ENCODE measurements around the gene PLXNA4. TPM values are rescaled to one million over a fixed set of nuclear protein-coding genes. Genes with fewer than 3 reads are reported as not detected.
A peak's percentile ranks its signal among the peaks of the same experiment; 100 is the strongest.

PLXNA4 gene
- total and polyA plus RNA-seq, 10 donors, result 0.15 to 14.7 (median 8.7) TPM

DNA sequence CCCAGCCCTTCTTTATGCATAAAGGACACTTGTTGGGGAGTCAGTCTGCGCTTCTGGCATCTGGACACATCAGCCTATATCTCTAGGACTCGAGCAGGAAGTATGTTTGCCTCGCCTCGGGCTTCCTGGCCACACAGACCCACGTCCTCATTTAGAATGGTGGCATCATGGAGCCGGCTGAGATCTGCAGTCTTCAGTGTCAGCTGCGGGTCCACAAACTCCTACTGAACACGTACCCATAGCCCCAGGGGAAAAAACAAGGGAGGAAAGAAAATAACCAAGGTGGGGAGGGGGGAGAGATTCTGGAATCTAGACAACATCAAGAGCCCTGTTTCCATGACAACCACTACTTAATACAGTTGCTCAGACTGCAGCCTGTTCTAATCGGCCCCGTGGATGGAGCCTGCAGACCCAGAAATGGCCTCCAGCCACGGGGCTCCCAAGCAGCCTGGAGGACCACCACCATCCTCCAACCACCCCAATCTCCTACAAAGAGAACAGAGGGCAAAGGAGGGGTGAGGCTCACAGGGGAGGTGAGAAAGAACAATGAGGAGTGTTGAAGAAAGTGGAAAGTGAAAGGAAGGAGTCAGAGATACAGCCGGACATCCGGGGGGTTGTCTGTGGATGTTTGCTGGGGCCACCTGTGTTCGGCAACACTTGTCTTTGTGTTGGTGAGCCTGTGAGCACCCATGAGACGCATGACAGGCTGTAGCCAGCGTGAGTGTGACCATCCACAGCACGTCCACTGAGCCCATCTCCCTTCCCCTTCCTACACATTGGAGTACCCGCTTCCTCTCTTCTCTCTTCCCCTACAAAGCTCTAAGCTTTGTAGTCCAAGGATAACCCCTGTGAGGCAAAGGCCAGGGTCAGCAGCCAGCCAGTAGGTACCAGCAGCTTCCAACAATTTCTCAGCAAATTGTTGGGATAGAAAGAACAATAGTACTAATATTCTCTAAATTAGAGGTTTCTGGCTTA is 141.0 kb downstream of the PLXNA4 start:
- H3K9me3 ChIP-seq, result no peaks in the 10 kb centered on the region
- H3K4me3 ChIP-seq, result no peak overlapping the region
- peak; percentile 59 for DNase-seq
- peaks cover 0 to 77% (median 16%) of the 10 kb centered on the region in 6 donors for H3K4me1 ChIP-seq
- H3K36me3 ChIP-seq, result no peaks in the 10 kb centered on the region
- peaks cover 0 to 14% (median 0%) of the 10 kb centered on the region in 7 donors for H3K27me3 ChIP-seq (replicated peaks in 1 of 7)
- intact Hi-C loops (cut with DNase I; ENCODE audit: low total_unique reads), result no loop called here
- WGBS, 5 donors, result 57 to 63% (median 58%) methylated on average over 16 to 18 of the region's 18 CpGs
- H3K27ac ChIP-seq, result no peak overlapping the region
- no peak for TF ChIP-seq CTCF (IDR thresholded peaks at IDR 0.05 in 8 of 11, conservative IDR thresholded peaks at IDR 0.05 in 3 of 11)
- no peak for TF ChIP-seq POLR2A (IDR thresholded peaks at IDR 0.05)
- TF ChIP-seq POLR2AphosphoS5 (IDR thresholded peaks at IDR 0.05), result no peak

- H3K4me3 ChIP-seq, result no peak overlapping the region
- H3K9me3 ChIP-seq, result no peaks in the 10 kb centered on the region
- H3K27me3 ChIP-seq (replicated peaks in 1 of 7), result peaks cover 0 to 14% (median 0%) of the 10 kb centered on the region in 7 donors
- intact Hi-C loops (cut with DNase I; ENCODE audit: low total_unique reads), result no loop called here
- DNase-seq, result peak; percentile 51
- TF ChIP-seq POLR2A (IDR thresholded peaks at IDR 0.05) (no peak), CTCF (IDR thresholded peaks at IDR 0.05 in 8 of 11, conservative IDR thresholded peaks at IDR 0.05 in 3 of 11) (no peak), POLR2AphosphoS5 (IDR thresholded peaks at IDR 0.05) (no peak)
- H3K27ac ChIP-seq, result no peak overlapping the region
- H3K4me1 ChIP-seq, result peaks cover 0 to 84% (median 16%) of the 10 kb centered on the region in 6 donors
- 89 to 99% (median 93%) methylated on average over 7 of the region's 7 CpGs for WGBS, 5 donors
- H3K36me3 ChIP-seq, result no peaks in the 10 kb centered on the region
Observed at GRCh38 chr7:132434041-132434440, 142.2 kb downstream of the PLXNA4 start.

DNA sequence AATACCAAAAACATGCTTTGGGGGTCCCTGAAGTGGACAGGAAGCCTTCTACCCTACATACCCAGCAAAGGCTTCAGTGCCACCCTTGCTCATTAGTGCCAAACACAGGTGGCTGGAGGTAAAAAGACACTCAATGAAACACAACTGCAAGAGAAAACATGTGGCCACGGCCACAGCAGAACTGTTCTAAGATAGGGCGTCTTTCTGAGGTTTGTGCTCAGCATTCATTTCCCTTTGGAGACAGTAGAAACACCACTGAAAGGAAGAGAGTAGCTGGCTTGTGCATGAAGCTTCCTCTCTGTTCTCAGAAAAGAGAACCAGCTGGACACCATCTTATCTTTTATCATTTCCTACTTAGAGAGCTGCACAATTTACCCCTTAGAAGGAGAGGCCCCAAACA is 143.0 kb downstream of the PLXNA4 start:
- DNase-seq, result no peak
- no peaks in the 10 kb centered on the region for H3K9me3 ChIP-seq
- peaks cover 0 to 81% (median 16%) of the 10 kb centered on the region in 6 donors for H3K4me1 ChIP-seq
- TF ChIP-seq POLR2AphosphoS5 (IDR thresholded peaks at IDR 0.05), result no peak
- TF ChIP-seq POLR2A (IDR thresholded peaks at IDR 0.05), result no peak
- TF ChIP-seq CTCF (IDR thresholded peaks at IDR 0.05 in 8 of 11, conservative IDR thresholded peaks at IDR 0.05 in 3 of 11), result no peak
- H3K36me3 ChIP-seq, result no peaks in the 10 kb centered on the region
- whole genome bisulfite sequencing, 5 donors, result 3 to 31% (median 25%) methylated on average over 2 of the region's 2 CpGs
- peaks cover 0 to 14% (median 0%) of the 10 kb centered on the region in 7 donors for H3K27me3 ChIP-seq (replicated peaks in 1 of 7)
- no peak overlapping the region for H3K27ac ChIP-seq
- intact Hi-C loops (cut with DNase I; ENCODE audit: low total_unique reads), result no loop called here
- no peak overlapping the region for H3K4me3 ChIP-seq
